HepG2 (cell line): ENCODE measurements around the gene BRS3. TPM values are rescaled to one million over a fixed set of nuclear protein-coding genes. Genes with fewer than 3 reads are reported as not detected.

Source experiments
- ATAC-seq: fragments of 200-7000 bp; cut with Tn5 transposase; 3 replicates; pipeline ENCODE4 v1.9.1; 2020; ENCODE audit warnings: mild to moderate bottlenecking, moderate library complexity
- BruUV-seq: library from RNA; stranded (reverse); fragments of 400-500 nt; replicated peaks from 2 replicates; lab custom pipeline; 2021; lab: Mats Ljungman, UMichigan
- CTCF ChIA-PET: fragments of 300-600 bp; formaldehyde crosslinking; extraction: SDS; loops from one replicate; lab custom pipeline; 2021; ENCODE audit warnings: low total read pairs, inconsistent platforms, low intra/inter-chr PET ratio; lab: Yijun Ruan, JAX
- POLR2A ChIA-PET: fragments of 350-600 bp; sonication (Branson Sonifier 250); formaldehyde crosslinking; loops from one replicate; lab custom pipeline; 2020; ENCODE audit warnings: antibody characterized with exemption, inconsistent platforms; lab: Yijun Ruan, JAX
- DNase-seq: peaks from one replicate; pipeline ENCODE4 v3.0.0-alpha.2; 2015; ENCODE audit warnings: low spot score
- FAIRE-seq: peaks from 3 replicates; lab custom pipeline; 2011; peaks lifted over from hg19 to GRCh38; lab: Jason Lieb, UNC
- H2AFZ ChIP-seq: one replicate; pipeline ENCODE4 v1.6.1; 2011; ENCODE audit warnings: low read length, inconsistent platforms
- H3K27ac ChIP-seq: fragments of 300-600 bp; 3 replicates; pipeline ENCODE4 v1.8.0; 2011; ENCODE audit warnings: mixed run types, mild to moderate bottlenecking, mixed read lengths, low read length, inconsistent platforms; ENCODE audit not compliant: insufficient read depth; ENCODE audit errors: extremely low read length
- H3K27me3 ChIP-seq, 2 experiments: fragments of 200-600 bp in 1 of 2; 2 replicates in 1 of 2; 3 replicates in 1 of 2; pipeline versions ENCODE4 v1.6.0 to v1.8.0; 2011; ENCODE audit warnings: low read length in 2 of 2, mild to moderate bottlenecking in 2 of 2, moderate library complexity in 2 of 2, inconsistent platforms in 1 of 2; ENCODE audit not compliant: insufficient read depth in 2 of 2, control insufficient read depth in 1 of 2
- H3K36me3 ChIP-seq, 2 experiments: fragments of 200-600 bp in 1 of 2; replicated peaks in 1 of 2; 2 replicates in 1 of 2; 3 replicates in 1 of 2; pipeline versions ENCODE4 v1.5.1 to v1.8.0; 2011; ENCODE audit warnings: low read length in 2 of 2, inconsistent platforms in 1 of 2; ENCODE audit not compliant: insufficient read depth in 2 of 2, control insufficient read depth in 1 of 2
- H3K4me1 ChIP-seq: 2 replicates; pipeline ENCODE4 v1.5.1; 2012; ENCODE audit warnings: low read length, inconsistent platforms; ENCODE audit not compliant: insufficient read depth
- H3K4me2 ChIP-seq: 2 replicates; pipeline ENCODE4 v1.6.0; 2011; ENCODE audit warnings: low read depth, low read length, inconsistent platforms
- H3K4me3 ChIP-seq, 3 experiments: fragments of 200-600 bp in 1 of 3; sonication (generic), shearing (Covaris generic) in 1 of 3; replicated peaks in 1 of 3; 2 replicates each; pipeline ENCODE4 v1.5.1; 2011 to 2016; ENCODE audit warnings: low read length in 3 of 3, inconsistent platforms in 2 of 3, low read depth in 2 of 3, mild to moderate bottlenecking in 2 of 3, control low read depth in 1 of 3, mixed read lengths in 1 of 3; ENCODE audit not compliant: insufficient read depth in 1 of 3
- H3K79me2 ChIP-seq: one replicate; pipeline ENCODE4 v1.6.1; 2011; ENCODE audit warnings: low read length, inconsistent platforms; ENCODE audit not compliant: insufficient read depth
- H3K9ac ChIP-seq: 2 replicates; pipeline ENCODE4 v1.6.0; 2011; ENCODE audit warnings: mild to moderate bottlenecking, low read depth, low read length, inconsistent platforms; ENCODE audit not compliant: insufficient read depth
- H3K9me3 ChIP-seq: 2 replicates; pipeline ENCODE4 v1.5.1; 2012; ENCODE audit warnings: mild to moderate bottlenecking, low read length
- H4K20me1 ChIP-seq: 2 replicates; pipeline ENCODE4 v1.6.0; 2011; ENCODE audit warnings: inconsistent platforms, mild to moderate bottlenecking, low read length, moderate library complexity; ENCODE audit not compliant: insufficient read depth
- CENPT ChIP-seq: sonication (generic); formaldehyde crosslinking; IDR thresholded peaks from 2 replicates; pipeline ENCODE4 v1.8.0; 2022; ENCODE audit warnings: low read depth, mild to moderate bottlenecking, moderate library complexity, missing genetic modification reagents
- EP300 ChIP-seq, 3 experiments: sonication (generic) in 1 of 3; formaldehyde crosslinking in 1 of 3; IDR thresholded peaks; 2 replicates each; pipeline versions ENCODE4 v1.5.1 to v1.6.1; 2011 to 2020; ENCODE audit warnings: low read depth in 2 of 3, low read length in 2 of 3, borderline replicate concordance in 1 of 3, improper control_type of control experiment in 1 of 3, mild to moderate bottlenecking in 1 of 3, missing genetic modification reagents in 1 of 3, moderate library complexity in 1 of 3
- JUND ChIP-seq: sonication (generic); formaldehyde crosslinking; IDR thresholded peaks from 2 replicates; pipeline ENCODE4 v1.8.0; 2022; ENCODE audit warnings: mild to moderate bottlenecking, missing genetic modification reagents
- PAF1 ChIP-seq: IDR thresholded peaks from 2 replicates; pipeline ENCODE4 v1.6.1; 2016; ENCODE audit warnings: missing genetic modification reagents, missing compliant biosample characterization
- PCBP2 ChIP-seq: fragments of 200-400 bp; formaldehyde crosslinking; optimal IDR thresholded peaks from 2 replicates; pipeline ENCODE3; 2018; ENCODE audit warnings: low read length, low read depth; ENCODE audit not compliant: poor library complexity, severe bottlenecking
- ZKSCAN1 ChIP-seq: fragments of 150-350 bp; IDR thresholded peaks from 2 replicates; pipeline ENCODE4 v1.6.1; 2014; ENCODE audit warnings: low read length
- ZMYM3 ChIP-seq: sonication (generic); formaldehyde crosslinking; IDR thresholded peaks from 2 replicates; pipeline ENCODE4 v1.5.1; 2020; ENCODE audit warnings: mild to moderate bottlenecking, missing genetic modification reagents
- ZNF510 ChIP-seq: sonication (generic); formaldehyde crosslinking; IDR thresholded peaks from 2 replicates; pipeline ENCODE4 v1.4.0; 2020; ENCODE audit warnings: low read depth, mild to moderate bottlenecking, missing genetic modification reagents
- ZNF557 ChIP-seq: sonication (generic); formaldehyde crosslinking; IDR thresholded peaks from 2 replicates; pipeline ENCODE4 v1.4.0; 2020; ENCODE audit warnings: missing genetic modification reagents
- ZNF577 ChIP-seq: sonication (generic); formaldehyde crosslinking; IDR thresholded peaks from 2 replicates; pipeline ENCODE4 v1.4.0; 2020; ENCODE audit warnings: mild to moderate bottlenecking, low read depth, missing genetic modification reagents, borderline replicate concordance
- ZNF720 ChIP-seq: sonication (generic); formaldehyde crosslinking; IDR thresholded peaks from 2 replicates; pipeline ENCODE4 v1.4.0; 2020; ENCODE audit warnings: missing genetic modification reagents
- WGBS: methylation state at CpG from one replicate; pipeline ENCODE4 v1.1.6; 2017; ENCODE audit warnings: low lambda C conversion rate; 5-methylcytosine and 5-hydroxymethylcytosine counted together
- in situ Hi-C: cut with HindIII; loops from 2 replicates; pipeline ENCODE4 v1.10.0; 2017; ENCODE audit warnings: low pct_unique_long_range_greater_than_20kb; ENCODE audit not compliant: extremely low pct_ligation_motif_present
- intact Hi-C: fragments of 100-400 bp; cut with micrococcal nuclease; formaldehyde crosslinking; loops from one replicate; pipeline ENCODE4 v1.10.0; 2022; ENCODE audit not compliant: unreplicated experiment
- polyA plus RNA-seq, 8 experiments: library from polyadenylated mRNA; depleted of rRNA in 3 of 8; stranded (reverse) in 7 of 8; unstranded in 1 of 8; fragments of >200 nt; fragmentation: Illumina TruSeq in 4 of 8; extraction: Trizol in 4 of 8; gene quantifications; 2 replicates each; pipeline versions ENCODE4 v1.2.1 to v1.2.3, GENCODE V29; 2011 to 2016; ENCODE audit warnings: low read depth in 4 of 8, missing spikeins in 1 of 8, mixed read lengths in 1 of 8; ENCODE audit not compliant: insufficient read depth in 1 of 8
- total RNA-seq, 5 experiments: library from RNA; depleted of rRNA; stranded (reverse); fragments of >200 nt; fragmentation: Illumina TruSeq; extraction: Trizol; gene quantifications; 2 replicates each; pipeline ENCODE4 v1.2.3, GENCODE V29; 2016; ENCODE audit warnings: low read depth in 1 of 5

Gene BRS3
- total and polyA plus RNA-seq, 2 of the 13 experiments (the other 11 are each of a cell fraction or from before 2014, with no cell fraction given) = not detected

DNA sequence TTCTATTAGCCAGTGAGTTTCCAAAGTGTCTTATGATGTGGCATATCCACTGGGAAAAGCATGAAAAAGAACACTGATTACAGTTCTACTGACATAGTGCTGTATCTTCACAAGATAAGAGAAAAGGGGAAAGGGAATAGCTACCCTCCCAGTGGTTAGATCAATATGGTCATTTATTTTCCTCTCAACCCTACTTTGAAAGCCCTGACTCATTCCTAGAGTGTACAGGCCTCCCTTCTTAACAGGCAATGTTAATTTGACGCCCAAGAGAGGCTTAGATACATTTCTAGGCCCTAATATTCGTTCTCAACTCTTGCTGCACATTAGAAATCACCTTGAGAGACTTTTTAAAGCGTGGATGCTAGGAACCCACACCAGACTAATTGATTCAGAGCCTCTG lies 20.4 kb upstream of the BRS3 start:
- no peaks in the 10 kb centered on the region for H4K20me1 ChIP-seq
- ATAC-seq (no peak), DNase-seq (no peak), FAIRE-seq (no peak)
- H3K4me1 ChIP-seq = no peaks in the 10 kb centered on the region
- no peak overlapping the region for H3K4me3 ChIP-seq
- H3K9me3 ChIP-seq = no peaks in the 10 kb centered on the region
- no peak overlapping the region for H3K4me2 ChIP-seq
- H3K9ac ChIP-seq = no peak overlapping the region
- no peaks in the 10 kb centered on the region for H3K79me2 ChIP-seq
- 0% methylated on average over 3 of the region's 3 CpGs for WGBS
- no peak overlapping the region for H2AFZ ChIP-seq
- BruUV-seq = no TSS peak
- H3K27me3 ChIP-seq = no peaks in the 10 kb centered on the region
- ChIA-PET POLR2A (no interaction called here), CTCF (no interaction called here)
- intact Hi-C loops (no loop called here), in situ Hi-C loops (no loop called here)
- H3K36me3 ChIP-seq = no peaks in the 10 kb centered on the region
- no peak overlapping the region for H3K27ac ChIP-seq
- TF ChIP-seq PAF1 (CRISPR knock-in tag) (no peak), ZMYM3 (CRISPR knock-in tag) (no peak), ZNF577 (no peak), EP300 (IDR thresholded peaks at IDR 0.05; ENCODE audit: low read depth in 2 of 2, low read length in 2 of 2) (no peak), EP300 (CRISPR knock-in tag; IDR thresholded peaks at IDR 0.05; ENCODE audit: borderline replicate concordance) (no peak), ZKSCAN1 (no peak), JUND (no peak), CENPT (CRISPR knock-in tag) (no peak), PCBP2 (no peak), ZNF510 (CRISPR knock-in tag) (no peak), ZNF720 (CRISPR knock-in tag) (no peak), ZNF557 (CRISPR knock-in tag) (no peak)
